ENCODE results near the gene PNPT1.
"Not testable (repeated sequence)": the region's sequence is repeated elsewhere in the genome, so short reads cannot be mapped to it uniquely, and the experiment has no call there.

Gene PNPT1

GRCh38 chr2:55693181-55694125 lies at the start of gene PNPT1:
TSS of gene PNPT1 (minus strand) at chr2:55693844. CDS start at chr2:55693823, 21 bp downstream.
- peak; percentile 84 for DNase-seq (ENCODE audit: low read depth, low spot score)

- DNase-seq (ENCODE audit: low read depth, low spot score), result no peak
These were observed 49.4 kb upstream of the PNPT1 start for GRCh38 chr2:55742996-55743395.

- not testable (repeated sequence) for DNase-seq (ENCODE audit: low read depth, low spot score)
These were observed 42.4 kb upstream of the PNPT1 start for GRCh38 chr2:55736019-55736536.

GRCh38 chr2:55734726-55735125 lies 41.1 kb upstream of the PNPT1 start:
- DNase-seq (ENCODE audit: low read depth, low spot score), result no peak

GRCh38 chr2:55733335-55733734 lies 39.7 kb upstream of the PNPT1 start:
- DNase-seq (ENCODE audit: low read depth, low spot score), result no peak

GRCh38 chr2:55732854-55733253 lies 39.2 kb upstream of the PNPT1 start:
- DNase-seq (ENCODE audit: low read depth, low spot score), result no peak

- no peak for DNase-seq (ENCODE audit: low read depth, low spot score)
These were observed 35.6 kb upstream of the PNPT1 start for GRCh38 chr2:55729136-55729685.

GRCh38 chr2:55721596-55722215 lies 28.1 kb upstream of the PNPT1 start:
- DNase-seq (ENCODE audit: low read depth, low spot score), result no peak

GRCh38 chr2:55720417-55720816 lies 26.8 kb upstream of the PNPT1 start:
- DNase-seq (ENCODE audit: low read depth, low spot score), result no peak

- no peak for DNase-seq (ENCODE audit: low read depth, low spot score)
These were observed 26.2 kb upstream of the PNPT1 start for GRCh38 chr2:55719852-55720251.

GRCh38 chr2:55718165-55719008 lies 24.7 kb upstream of the PNPT1 start:
- peak; percentile 23 for DNase-seq (ENCODE audit: low read depth, low spot score)

GRCh38 chr2:55715626-55716025 lies 22.0 kb upstream of the PNPT1 start:
- DNase-seq (ENCODE audit: low read depth, low spot score), result no peak

- not testable (repeated sequence) for DNase-seq (ENCODE audit: low read depth, low spot score)
These were observed 21.5 kb upstream of the PNPT1 start for GRCh38 chr2:55715178-55715577.

- DNase-seq (ENCODE audit: low read depth, low spot score), result no peak
These were observed 18.9 kb upstream of the PNPT1 start for GRCh38 chr2:55712477-55713060.

- no peak for DNase-seq (ENCODE audit: low read depth, low spot score)
These were observed 16.4 kb upstream of the PNPT1 start for GRCh38 chr2:55710025-55710424.

- DNase-seq (ENCODE audit: low read depth, low spot score), result no peak
These were observed 14.1 kb upstream of the PNPT1 start for GRCh38 chr2:55707751-55708150.

- DNase-seq (ENCODE audit: low read depth, low spot score), result not testable (repeated sequence)
These were observed 12.6 kb upstream of the PNPT1 start for GRCh38 chr2:55706258-55706657.

- no peak for DNase-seq (ENCODE audit: low read depth, low spot score)
These were observed 11.5 kb upstream of the PNPT1 start for GRCh38 chr2:55705027-55705653.

GRCh38 chr2:55703350-55703749 lies 9.7 kb upstream of the PNPT1 start:
- DNase-seq (ENCODE audit: low read depth, low spot score), result no peak

GRCh38 chr2:55692740-55693139 lies 904 bp downstream of the PNPT1 start:
- DNase-seq (ENCODE audit: low read depth, low spot score), result not testable (repeated sequence)

GRCh38 chr2:55672630-55673029 lies 21.0 kb downstream of the PNPT1 start:
- DNase-seq (ENCODE audit: low read depth, low spot score), result no peak

Measured in smooth muscle cell of the brain vasculature (primary cell).